CD14-positive monocyte (primary cell): ENCODE measurements around the gene PEMT. TPM values are rescaled to one million over a fixed set of nuclear protein-coding genes. Genes with fewer than 3 reads are reported as not detected.
"Not testable (repeated sequence)": the region's sequence is repeated elsewhere in the genome, so short reads cannot be mapped to it uniquely, and the experiment has no call there.

Experiments used
- DNase-seq, 3 donors: peaks; one replicate each; pipeline ENCODE4 v3.0.0-alpha.2; 2011 to 2022
- H2AFZ ChIP-seq: 2 replicates; pipeline ENCODE4 v1.6.0; 2012; ENCODE audit warnings: mild to moderate bottlenecking, low read depth, low read length, inconsistent platforms; ENCODE audit not compliant: insufficient read depth, poor library complexity, severe bottlenecking
- H3K27ac ChIP-seq, 2 donors: 1 replicate in 1 of 2; 2 replicates in 1 of 2; pipeline ENCODE4 v1.5.1; 2012 to 2013; ENCODE audit warnings: low read length in 2 of 2, control low read depth in 1 of 2, inconsistent platforms in 1 of 2, low read depth in 1 of 2, mild to moderate bottlenecking in 1 of 2
- H3K27me3 ChIP-seq, 2 donors: one replicate each; pipeline versions ENCODE4 v1.6.0 to v1.6.1; 2011 to 2013; ENCODE audit warnings: low read length in 2 of 2; ENCODE audit not compliant: control insufficient read depth in 2 of 2, insufficient read depth in 2 of 2
- H3K36me3 ChIP-seq, 2 donors: replicated peaks in 1 of 2; 1 replicate in 1 of 2; 2 replicates in 1 of 2; pipeline versions ENCODE4 v1.5.1 to v1.6.1; 2012 to 2013; ENCODE audit warnings: low read length in 2 of 2, control low read depth in 1 of 2, inconsistent platforms in 1 of 2, mild to moderate bottlenecking in 1 of 2; ENCODE audit not compliant: insufficient read depth in 2 of 2, control insufficient read depth in 1 of 2
- H3K4me1 ChIP-seq, 2 donors: 1 replicate in 1 of 2; 2 replicates in 1 of 2; pipeline versions ENCODE4 v1.5.1 to v1.6.1; 2012 to 2013; ENCODE audit warnings: low read length in 2 of 2, control low read depth in 1 of 2, inconsistent platforms in 1 of 2, mild to moderate bottlenecking in 1 of 2, moderate library complexity in 1 of 2; ENCODE audit not compliant: insufficient read depth in 2 of 2, control insufficient read depth in 1 of 2
- H3K4me2 ChIP-seq: replicated peaks from 2 replicates; pipeline ENCODE3; 2012; ENCODE audit warnings: low read length, moderate library complexity, mild to moderate bottlenecking; ENCODE audit not compliant: poor library complexity, severe bottlenecking; ENCODE audit errors: extremely low read depth
- H3K4me3 ChIP-seq, 3 experiments: fragments of 200-600 bp in 1 of 3; sonication (generic) in 1 of 3; replicated peaks in 1 of 3; 1 replicate in 2 of 3; 2 replicates in 1 of 3; pipeline ENCODE4 v1.5.1; 2011 to 2013; ENCODE audit warnings: low read length in 3 of 3, mild to moderate bottlenecking in 3 of 3, control low read depth in 2 of 3, low read depth in 2 of 3, inconsistent platforms in 1 of 3, moderate library complexity in 1 of 3
- H3K79me2 ChIP-seq: 2 replicates; pipeline ENCODE4 v1.6.0; 2012; ENCODE audit warnings: mild to moderate bottlenecking, control low read depth, inconsistent platforms, low read length, moderate library complexity; ENCODE audit not compliant: insufficient read depth
- H3K9ac ChIP-seq: 2 replicates; pipeline ENCODE4 v1.6.0; 2017; ENCODE audit warnings: low read length, mild to moderate bottlenecking; ENCODE audit not compliant: insufficient read depth, poor library complexity, severe bottlenecking
- H3K9me3 ChIP-seq, 2 donors: replicated peaks in 1 of 2; 1 replicate in 1 of 2; 2 replicates in 1 of 2; pipeline versions ENCODE4 v1.5.1 to v1.6.1; 2012 to 2013; ENCODE audit warnings: low read length in 2 of 2, control low read depth in 1 of 2; ENCODE audit not compliant: control insufficient read depth in 1 of 2, insufficient read depth in 1 of 2
- H4K20me1 ChIP-seq: 2 replicates; pipeline ENCODE4 v1.6.0; 2012; ENCODE audit warnings: mild to moderate bottlenecking, low read length, control low read depth, moderate library complexity; ENCODE audit not compliant: insufficient read depth
- H3K27ac Mint-ChIP-seq, 7 donors: one replicate each; pipeline ENCODE4 v1.8.0; 2020; ENCODE audit warnings: mild to moderate bottlenecking in 7 of 7, mixed read lengths in 7 of 7, moderate library complexity in 6 of 7, inconsistent platforms in 2 of 7
- H3K27me3 Mint-ChIP-seq, 3 donors: one replicate each; pipeline ENCODE4 v1.8.0; 2021 to 2022; ENCODE audit warnings: low read depth in 3 of 3, mild to moderate bottlenecking in 3 of 3, mixed read lengths in 3 of 3, moderate library complexity in 3 of 3, inconsistent platforms in 1 of 3
- H3K36me3 Mint-ChIP-seq, 2 donors: one replicate each; pipeline ENCODE4 v1.8.0; 2020; ENCODE audit warnings: mixed read lengths in 2 of 2, inconsistent platforms in 1 of 2, mild to moderate bottlenecking in 1 of 2
- H3K4me1 Mint-ChIP-seq: one replicate; pipeline ENCODE4 v1.8.0; 2020; ENCODE audit warnings: mild to moderate bottlenecking, mixed read lengths
- H3K4me3 Mint-ChIP-seq, 2 donors: one replicate each; pipeline ENCODE4 v1.8.0; 2020; ENCODE audit warnings: mild to moderate bottlenecking in 2 of 2, mixed read lengths in 2 of 2, moderate library complexity in 1 of 2
- H3K9me3 Mint-ChIP-seq, 7 donors: one replicate each; pipeline ENCODE4 v1.8.0; 2020 to 2022; ENCODE audit warnings: mixed read lengths in 7 of 7, mild to moderate bottlenecking in 6 of 7, moderate library complexity in 6 of 7, inconsistent platforms in 2 of 7
- CTCF ChIP-seq: fragments of 200-600 bp; IDR thresholded peaks from one replicate; pipeline ENCODE4 v1.8.0; 2022; ENCODE audit warnings: antibody characterized with exemption, mild to moderate bottlenecking
- WGBS: methylation state at CpG from one replicate; pipeline ENCODE4 v1.1.5; 2013; ENCODE audit warnings: missing lambda C conversion rate; ENCODE audit not compliant: insufficient coverage; 5-methylcytosine and 5-hydroxymethylcytosine counted together
- intact Hi-C, 2 donors: fragments of 100-400 bp; cut with micrococcal nuclease; formaldehyde crosslinking; loops; one replicate each; pipeline versions ENCODE4 v1.15.0 to v1.15.1; 2023
- polyA plus RNA-seq, 3 donors: library from polyadenylated mRNA; depleted of rRNA in 1 of 3; unstranded in 2 of 3; stranded (reverse) in 1 of 3; fragments of 300-500 nt in 2 of 3; fragments of >200 nt in 1 of 3; fragmentation: Illumina TruSeq in 2 of 3; gene quantifications; 1 replicate in 2 of 3; 2 replicates in 1 of 3; pipeline ENCODE4 v1.2.3, GENCODE V29; 2012 to 2021

PEMT gene
- polyA plus RNA-seq, 3 donors, result 26.7 to 41.0 (median 38.4) TPM

GRCh38 chr17:17467016-17467415, 124.5 kb downstream of the PEMT start:
- Mint-ChIP-seq H3K27ac (no peak overlapping the region), H3K9me3 (peaks cover 0 to 2% (median 0%) of the 10 kb centered on the region in 7 donors), H3K4me3 (no peak overlapping the region), H3K36me3 (no peaks in the 10 kb centered on the region), H3K4me1 (no peaks in the 10 kb centered on the region), H3K27me3 (peaks cover 4 to 10% (median 5%) of the 10 kb centered on the region in 3 donors)
- no peaks in the 10 kb centered on the region for H3K9me3 ChIP-seq
- no peak overlapping the region for H3K27ac ChIP-seq
- H3K36me3 ChIP-seq, result no peaks in the 10 kb centered on the region
- intact Hi-C loops, result no loop called here
- no peaks in the 10 kb centered on the region for H3K79me2 ChIP-seq
- no peaks in the 10 kb centered on the region for H3K4me1 ChIP-seq
- H2AFZ ChIP-seq, result no peak overlapping the region
- no peak overlapping the region for H3K9ac ChIP-seq
- H3K27me3 ChIP-seq, result no peaks in the 10 kb centered on the region
- WGBS, result no CpG with 5 or more reads among the region's 5 CpGs
- no peak overlapping the region for H3K4me3 ChIP-seq
- DNase-seq, result no peak
- no peak for TF ChIP-seq CTCF
- no peak overlapping the region for H3K4me2 ChIP-seq
- H4K20me1 ChIP-seq, result no peaks in the 10 kb centered on the region

DNA sequence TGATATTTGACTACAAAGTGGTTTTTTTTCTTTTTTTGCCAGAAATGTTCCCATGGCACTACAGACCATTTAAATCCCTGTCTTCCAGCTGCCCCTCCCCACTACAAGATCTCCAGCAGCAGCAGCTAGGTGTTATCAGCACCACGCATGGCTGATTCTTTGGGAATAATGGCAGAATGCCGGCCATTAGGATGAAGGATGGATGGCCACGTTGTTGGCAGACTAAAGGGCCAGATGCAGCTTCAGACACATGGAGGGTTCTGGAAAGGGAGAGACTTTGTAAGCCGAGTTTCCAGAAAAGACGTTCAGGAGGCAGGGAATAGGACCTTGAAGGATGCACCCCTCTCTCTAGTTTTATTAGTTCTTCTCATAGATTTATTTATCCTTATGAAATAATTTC, 125.0 kb downstream of the PEMT start:
- H3K27ac Mint-ChIP-seq, result no peak overlapping the region
- DNase-seq, result no peak
- no peaks in the 10 kb centered on the region for H3K36me3 Mint-ChIP-seq
- no peak overlapping the region for H3K9ac ChIP-seq
- H3K4me3 ChIP-seq, result no peak overlapping the region
- no peaks in the 10 kb centered on the region for H3K27me3 ChIP-seq
- H3K4me1 Mint-ChIP-seq, result no peaks in the 10 kb centered on the region
- H2AFZ ChIP-seq, result no peak overlapping the region
- peaks cover 3 to 10% (median 5%) of the 10 kb centered on the region in 3 donors for H3K27me3 Mint-ChIP-seq
- H3K9me3 ChIP-seq, result no peaks in the 10 kb centered on the region
- no peaks in the 10 kb centered on the region for H3K79me2 ChIP-seq
- H3K4me2 ChIP-seq, result no peak overlapping the region
- H3K36me3 ChIP-seq, result no peaks in the 10 kb centered on the region
- WGBS, result 59% methylated on average over 3 of the region's 5 CpGs
- no peak overlapping the region for H3K27ac ChIP-seq
- H4K20me1 ChIP-seq, result no peaks in the 10 kb centered on the region
- H3K9me3 Mint-ChIP-seq, result peaks cover 0 to 2% (median 0%) of the 10 kb centered on the region in 7 donors
- TF ChIP-seq CTCF, result no peak
- intact Hi-C loops, result no loop called here
- H3K4me3 Mint-ChIP-seq, result no peak overlapping the region
- no peaks in the 10 kb centered on the region for H3K4me1 ChIP-seq

- H3K4me3 Mint-ChIP-seq, H3K36me3 Mint-ChIP-seq, H3K27me3 Mint-ChIP-seq, H3K9me3 Mint-ChIP-seq, H2AFZ ChIP-seq, H3K9ac ChIP-seq, H3K27ac Mint-ChIP-seq, H3K4me2 ChIP-seq, H3K4me1 ChIP-seq, H3K79me2 ChIP-seq, H3K4me3 ChIP-seq, H3K27ac ChIP-seq, DNase-seq, H3K27me3 ChIP-seq, H3K36me3 ChIP-seq, H4K20me1 ChIP-seq, intact Hi-C loops, H3K4me1 Mint-ChIP-seq, H3K9me3 ChIP-seq: not testable (repeated sequence)
- no CpG with 5 or more reads among the region's 1 CpG for WGBS
Observed at GRCh38 chr17:17465878-17466277, 125.6 kb downstream of the PEMT start.
